Measurements from ENCODE around the gene SORCS3. TPM values are rescaled to one million over a fixed set of nuclear protein-coding genes. Genes with fewer than 3 reads are reported as not detected.
A peak's percentile ranks its signal among the peaks of the same experiment; 100 is the strongest.

Gene SORCS3
- total and polyA plus RNA-seq, 2 of the 13 experiments (the other 11 are each of a cell fraction or from before 2014, with no cell fraction given), result 0.07 TPM; not detected in 1

GRCh38 chr10:104750291-104750690, 109.2 kb downstream of the SORCS3 start:
- no peak for DNase-seq (ENCODE audit: low spot score)
- no peaks in the 10 kb centered on the region for H3K9me3 ChIP-seq (ENCODE audit: low read length)
- no peaks in the 10 kb centered on the region for H3K27me3 ChIP-seq (ENCODE audit: control insufficient read depth in 1 of 2, insufficient read depth in 2 of 2, low read length in 2 of 2)
- no peak for ATAC-seq
- WGBS (ENCODE audit: low lambda C conversion rate), result 2% methylated on average over 2 of the region's 2 CpGs
- POLR2A ChIA-PET, result no interaction called here
- H4K20me1 ChIP-seq (ENCODE audit: insufficient read depth, low read length), result no peaks in the 10 kb centered on the region
- no peak overlapping the region for H3K4me2 ChIP-seq (ENCODE audit: low read depth, low read length)
- in situ Hi-C loops (cut with HindIII; ENCODE audit: extremely low pct_ligation_motif_present, low pct_unique_long_range_greater_than_20kb), result no loop called here
- no TSS peak for BruUV-seq (replicated peaks)
- FAIRE-seq, result no peak
- no peaks in the 10 kb centered on the region for H3K79me2 ChIP-seq (ENCODE audit: insufficient read depth, low read length)
- intact Hi-C loops (cut with micrococcal nuclease; ENCODE audit: unreplicated experiment), result no loop called here
- H2AFZ ChIP-seq (ENCODE audit: low read length), result no peak overlapping the region
- H3K9ac ChIP-seq (ENCODE audit: insufficient read depth, low read depth, low read length), result no peak overlapping the region
- H3K4me3 ChIP-seq (replicated peaks in 1 of 3; ENCODE audit: insufficient read depth in 1 of 3, low read depth in 2 of 3, low read length in 3 of 3), result no peak overlapping the region
- CTCF ChIA-PET (ENCODE audit: low intra/inter-chr PET ratio, low total read pairs), result no interaction called here
- H3K4me1 ChIP-seq (ENCODE audit: insufficient read depth, low read length), result no peaks in the 10 kb centered on the region
- H3K27ac ChIP-seq (ENCODE audit: extremely low read length, insufficient read depth, low read length), result no peak overlapping the region
- TF ChIP-seq REST (IDR thresholded peaks at IDR 0.05; ENCODE audit: borderline replicate concordance in 1 of 2, low read depth in 1 of 2, low read length in 2 of 2), result peak; percentile 20 to 88
- TF ChIP-seq MIER2 (CRISPR knock-in tag; IDR thresholded peaks at IDR 0.05), result peak; percentile 90
- TF ChIP-seq ZNF205 (CRISPR knock-in tag; IDR thresholded peaks at IDR 0.05), result no peak
- H3K36me3 ChIP-seq (replicated peaks in 1 of 2; ENCODE audit: control insufficient read depth in 1 of 2, insufficient read depth in 2 of 2, low read length in 2 of 2), result no peaks in the 10 kb centered on the region

DNA sequence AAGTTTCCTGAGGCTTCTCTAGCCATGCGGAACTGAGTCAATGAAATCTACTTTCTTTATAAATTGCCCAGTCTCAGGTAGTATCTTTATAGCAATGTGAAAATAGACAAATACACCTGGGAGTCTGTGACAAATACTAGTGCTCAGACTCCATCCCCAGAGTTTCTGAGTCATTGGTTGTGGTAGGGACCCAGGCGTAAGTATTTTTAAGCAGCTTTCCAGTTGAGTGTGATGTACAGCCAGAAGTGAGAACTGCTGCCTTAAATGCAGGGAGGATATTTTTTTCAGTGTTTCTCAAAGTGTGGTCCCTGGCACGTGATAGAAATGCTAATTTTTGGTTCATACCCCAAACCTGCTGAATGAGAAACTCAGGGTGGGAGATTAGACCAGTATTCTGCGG, 121.7 kb downstream of the SORCS3 start:
- FAIRE-seq (no peak), ATAC-seq (no peak), DNase-seq (ENCODE audit: low spot score) (no peak)
- intact Hi-C loops (cut with micrococcal nuclease; ENCODE audit: unreplicated experiment), result no loop called here
- H3K4me3 ChIP-seq (replicated peaks in 1 of 3; ENCODE audit: insufficient read depth in 1 of 3, low read depth in 2 of 3, low read length in 3 of 3), result no peak overlapping the region
- H3K79me2 ChIP-seq (ENCODE audit: insufficient read depth, low read length), result no peaks in the 10 kb centered on the region
- H3K9ac ChIP-seq (ENCODE audit: insufficient read depth, low read depth, low read length), result no peak overlapping the region
- no peaks in the 10 kb centered on the region for H3K9me3 ChIP-seq (ENCODE audit: low read length)
- H2AFZ ChIP-seq (ENCODE audit: low read length), result no peak overlapping the region
- no TSS peak for BruUV-seq (replicated peaks)
- H3K27me3 ChIP-seq (ENCODE audit: control insufficient read depth in 1 of 2, insufficient read depth in 2 of 2, low read length in 2 of 2), result no peaks in the 10 kb centered on the region
- in situ Hi-C loops (cut with HindIII; ENCODE audit: extremely low pct_ligation_motif_present, low pct_unique_long_range_greater_than_20kb), result no loop called here
- no peaks in the 10 kb centered on the region for H3K36me3 ChIP-seq (replicated peaks in 1 of 2; ENCODE audit: control insufficient read depth in 1 of 2, insufficient read depth in 2 of 2, low read length in 2 of 2)
- WGBS (ENCODE audit: low lambda C conversion rate), result 47% methylated on average over 4 of the region's 4 CpGs
- no peaks in the 10 kb centered on the region for H3K4me1 ChIP-seq (ENCODE audit: insufficient read depth, low read length)
- no peak overlapping the region for H3K27ac ChIP-seq (ENCODE audit: extremely low read length, insufficient read depth, low read length)
- ChIA-PET POLR2A (no interaction called here), CTCF (ENCODE audit: low intra/inter-chr PET ratio, low total read pairs) (no interaction called here)
- no peak overlapping the region for H3K4me2 ChIP-seq (ENCODE audit: low read depth, low read length)
- no peaks in the 10 kb centered on the region for H4K20me1 ChIP-seq (ENCODE audit: insufficient read depth, low read length)
- no peak for TF ChIP-seq ZNF644 (CRISPR knock-in tag; IDR thresholded peaks at IDR 0.05; ENCODE audit: low read depth)
- no peak for TF ChIP-seq ZSCAN25 (CRISPR knock-in tag; IDR thresholded peaks at IDR 0.05)
- TF ChIP-seq, protein P1, sequence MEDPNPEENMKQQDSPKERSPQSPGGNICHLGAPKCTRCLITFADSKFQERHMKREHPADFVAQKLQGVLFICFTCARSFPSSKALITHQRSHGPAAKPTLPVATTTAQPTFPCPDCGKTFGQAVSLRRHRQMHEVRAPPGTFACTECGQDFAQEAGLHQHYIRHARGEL (CRISPR knock-in tag; IDR thresholded peaks at IDR 0.05), result no peak
- no peak for TF ChIP-seq HIVEP1 (CRISPR knock-in tag; IDR thresholded peaks at IDR 0.05)
- no peak for TF ChIP-seq FOXP1 (IDR thresholded peaks at IDR 0.05)
- TF ChIP-seq FOXP1 (CRISPR knock-in tag; IDR thresholded peaks at IDR 0.05), result no peak
- TF ChIP-seq ZNF232 (CRISPR knock-in tag; IDR thresholded peaks at IDR 0.05; ENCODE audit: borderline replicate concordance), result no peak
- no peak for TF ChIP-seq ZSCAN29 (CRISPR knock-in tag; conservative IDR thresholded peaks at IDR 0.05)

All from HepG2 (cell line).